GM21381 (cell line): ENCODE results near the gene DEGS2.
"Not testable (repeated sequence)": the region's sequence is repeated elsewhere in the genome, so short reads cannot be mapped to it uniquely, and the experiment has no call there.

Experiments
- ATAC-seq: cut with Tn5 transposase; IDR thresholded peaks from one replicate; pipeline ENCODE4 v1.9.1; 2021; ENCODE audit warnings: mild to moderate bottlenecking, moderate library complexity; ENCODE audit not compliant: unreplicated experiment

Gene DEGS2

GRCh38 chr14:100180671-100181070 lies 21.2 kb upstream of the DEGS2 start:
- not testable (repeated sequence) for ATAC-seq

- no peak for ATAC-seq
Measured at GRCh38 chr14:100178691-100179090, 19.2 kb upstream of the DEGS2 start.

DNA sequence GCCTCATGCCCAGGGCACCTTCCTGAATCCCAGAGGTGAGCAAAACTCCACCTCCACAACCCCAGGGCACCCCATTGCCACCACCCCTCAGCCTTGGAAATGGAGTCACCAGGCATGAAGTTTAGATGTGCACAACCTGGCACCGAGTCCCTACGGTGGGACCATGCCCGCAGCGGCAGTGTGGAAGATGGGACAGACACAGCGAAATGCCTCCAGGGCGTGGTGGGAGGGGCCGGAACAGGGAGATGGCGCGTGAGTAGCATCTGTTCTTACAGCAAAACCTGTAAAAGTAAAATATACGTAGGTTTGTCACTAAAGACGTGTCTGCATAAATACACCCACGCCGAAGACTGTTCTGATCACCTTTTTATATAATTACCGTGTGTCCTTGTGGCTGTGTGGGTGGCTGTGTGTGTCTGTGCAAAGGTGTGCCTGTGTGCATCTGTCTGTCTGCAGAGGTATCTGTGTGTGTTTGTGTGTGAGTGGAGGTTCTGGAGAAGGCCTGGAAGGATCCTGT lies 17.4 kb upstream of the DEGS2 start:
- no peak for ATAC-seq

GRCh38 chr14:100173353-100173752 lies 13.9 kb upstream of the DEGS2 start:
- ATAC-seq: no peak

DNA sequence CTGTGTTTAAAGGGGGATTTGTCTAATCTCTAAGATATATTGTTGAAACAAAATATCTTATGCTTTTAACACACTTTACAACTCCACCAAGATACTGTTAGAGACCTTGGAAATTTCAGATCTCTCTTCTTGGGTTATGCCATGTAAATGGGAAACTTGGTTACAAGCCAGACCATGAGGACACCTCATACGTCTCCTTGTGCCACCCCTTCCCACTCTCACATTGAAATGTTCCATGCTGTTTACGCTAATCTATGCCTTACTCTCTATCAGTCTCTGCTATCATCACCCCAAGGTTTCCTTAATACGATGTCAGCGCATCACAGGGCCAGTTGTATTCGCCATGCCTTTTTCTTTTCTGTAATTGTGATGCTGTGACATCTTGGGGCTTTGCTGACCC lies 13.4 kb upstream of the DEGS2 start:
- ATAC-seq: no peak

GRCh38 chr14:100170880-100171279 lies 11.4 kb upstream of the DEGS2 start:
- no peak for ATAC-seq

DNA sequence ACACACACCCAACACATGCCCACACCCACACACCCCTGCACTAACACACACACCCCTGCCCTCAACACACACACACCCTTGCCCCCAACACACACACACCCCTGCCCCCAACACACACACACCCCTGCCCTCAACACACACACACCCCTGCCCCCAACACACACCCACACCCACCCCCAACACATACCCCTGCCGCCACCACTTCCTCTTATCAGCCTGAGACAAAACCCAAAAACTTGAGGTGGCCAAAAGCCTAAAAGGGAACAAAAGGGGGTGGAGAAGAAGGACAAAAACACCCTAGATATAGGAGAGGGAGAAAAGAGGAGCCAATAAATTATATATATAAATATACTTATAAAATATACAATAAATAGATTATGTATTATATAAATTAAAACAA lies 9.1 kb upstream of the DEGS2 start:
- ATAC-seq: no peak

DNA sequence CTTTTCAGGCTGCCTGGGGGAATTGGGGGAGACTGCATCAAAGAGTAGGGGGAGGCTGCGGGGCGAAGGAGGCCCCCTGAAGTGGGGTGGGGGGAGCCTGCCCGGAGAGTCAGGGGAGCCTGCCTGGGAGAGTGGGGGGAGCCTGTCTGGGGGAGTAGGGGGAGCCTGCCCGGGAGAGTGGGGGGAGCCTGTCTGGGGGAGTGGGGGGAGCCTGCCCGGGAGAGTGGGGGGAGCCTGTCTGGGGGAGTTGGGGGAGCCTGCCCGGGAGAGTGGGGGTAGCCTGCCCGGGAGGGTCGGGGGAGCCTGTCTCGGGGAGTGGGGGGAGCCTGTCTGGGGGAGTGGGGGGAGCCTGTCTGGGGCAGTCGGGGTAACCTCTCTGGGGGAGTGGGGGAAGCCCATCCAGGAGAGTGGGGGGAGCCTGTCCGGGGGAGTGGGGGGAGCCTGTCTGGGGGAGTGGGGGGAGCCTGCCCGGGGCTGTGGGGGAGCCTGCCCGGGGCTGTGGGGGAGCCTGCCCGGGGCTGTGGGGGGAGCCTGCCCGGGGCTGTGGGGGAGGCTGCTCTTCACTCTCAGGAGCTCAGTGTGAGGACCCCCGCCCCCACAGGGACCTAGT lies 6.5 kb upstream of the DEGS2 start:
- ATAC-seq: no peak

DNA sequence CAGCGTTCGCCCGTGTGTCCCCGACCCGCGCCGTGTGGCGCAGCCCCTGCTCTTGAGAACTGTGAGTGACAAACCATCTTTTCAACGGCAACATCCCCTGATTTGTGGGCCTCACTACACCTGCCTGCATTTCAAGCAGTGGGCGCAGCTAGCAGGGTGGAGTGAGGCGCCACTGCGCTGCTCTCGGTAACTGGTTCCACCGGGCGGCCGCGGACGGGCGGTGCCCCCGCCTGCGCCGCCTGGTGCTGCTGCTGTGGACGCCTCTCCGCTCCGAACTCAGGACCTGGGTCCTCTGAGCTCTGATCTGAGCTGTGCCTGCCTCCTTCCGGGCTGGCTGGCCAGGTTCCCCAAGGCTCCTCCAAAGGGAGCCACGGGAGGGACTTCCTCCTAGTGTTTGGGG lies 5.9 kb upstream of the DEGS2 start:
- no peak for ATAC-seq

GRCh38 chr14:100160534-100160916 lies 1.1 kb upstream of the DEGS2 start:
- no peak for ATAC-seq

DNA sequence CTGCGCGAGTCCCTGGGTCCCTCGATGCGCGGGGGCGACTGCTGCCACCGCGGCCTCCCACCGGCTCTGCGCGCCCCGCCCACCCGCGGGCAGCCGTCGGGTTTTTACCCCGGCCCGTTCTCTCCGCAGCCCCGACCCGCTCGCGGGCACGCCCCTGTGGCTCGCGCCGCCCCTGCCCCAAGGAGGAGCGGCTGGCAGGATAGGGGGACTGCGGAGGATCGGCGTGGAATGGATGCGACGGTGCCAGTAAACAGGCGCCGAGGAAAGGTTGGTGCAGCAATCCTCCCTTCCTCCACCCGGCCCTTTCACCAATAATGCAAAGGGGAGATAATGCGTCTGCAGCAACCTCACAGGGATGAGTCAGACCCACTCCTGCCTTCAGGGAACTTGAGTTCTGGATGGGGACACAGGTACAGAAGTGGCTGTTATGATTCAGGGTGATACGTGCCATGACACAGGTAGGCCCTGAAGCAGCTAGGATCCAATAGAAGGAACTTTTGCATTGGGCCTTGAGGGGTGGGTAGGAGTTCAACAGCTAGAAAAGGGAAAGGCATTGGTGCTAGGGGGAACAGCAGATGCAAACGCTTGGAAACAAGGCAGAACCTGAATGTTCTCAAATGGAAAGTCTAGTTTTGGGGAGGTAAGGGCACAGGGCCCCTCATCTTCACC lies 554 bp upstream of the DEGS2 start:
- ATAC-seq: no peak

- no peak for ATAC-seq
Measured at GRCh38 chr14:100158566-100159093, 815 bp downstream of the DEGS2 start.

DNA sequence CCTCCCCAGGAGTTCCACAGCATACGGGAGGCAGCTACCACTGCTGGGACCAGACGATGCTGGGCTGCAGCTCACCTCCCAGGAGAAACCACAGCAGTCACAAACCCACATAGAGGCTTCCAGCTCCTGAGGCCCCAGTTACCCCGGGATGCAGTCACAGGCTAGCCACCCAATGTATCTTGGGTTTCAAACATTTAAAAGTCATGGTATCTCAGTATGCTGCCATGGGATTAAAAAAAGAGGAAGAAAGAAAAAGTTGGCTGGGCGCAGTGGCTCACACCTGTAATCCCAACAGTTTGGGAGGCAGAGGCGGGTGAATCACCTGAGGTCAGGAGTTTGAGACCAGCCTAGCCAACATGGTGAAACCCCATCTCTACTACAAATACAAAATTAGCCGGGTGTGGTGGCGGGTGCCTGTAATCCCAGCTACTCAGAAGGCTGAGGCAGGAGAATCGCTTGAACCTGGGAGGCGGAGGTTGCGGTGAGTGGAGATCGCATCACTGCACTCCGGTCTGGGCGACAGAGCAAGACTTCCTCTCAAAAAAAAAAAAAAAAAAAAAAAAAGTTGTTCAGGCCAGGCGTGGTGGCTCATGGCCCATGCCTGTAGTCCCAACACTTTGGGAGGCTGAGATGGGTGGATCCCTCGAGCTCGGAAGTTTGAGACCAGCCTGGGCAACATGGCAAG lies 1.8 kb downstream of the DEGS2 start:
- ATAC-seq: not testable (repeated sequence)

- no peak for ATAC-seq
Measured at GRCh38 chr14:100156776-100157175, 2.7 kb downstream of the DEGS2 start.

- ATAC-seq: no peak
Measured at GRCh38 chr14:100155756-100156616, 3.5 kb downstream of the DEGS2 start.

- no peak for ATAC-seq
Measured at GRCh38 chr14:100155049-100155621, 4.3 kb downstream of the DEGS2 start.

DNA sequence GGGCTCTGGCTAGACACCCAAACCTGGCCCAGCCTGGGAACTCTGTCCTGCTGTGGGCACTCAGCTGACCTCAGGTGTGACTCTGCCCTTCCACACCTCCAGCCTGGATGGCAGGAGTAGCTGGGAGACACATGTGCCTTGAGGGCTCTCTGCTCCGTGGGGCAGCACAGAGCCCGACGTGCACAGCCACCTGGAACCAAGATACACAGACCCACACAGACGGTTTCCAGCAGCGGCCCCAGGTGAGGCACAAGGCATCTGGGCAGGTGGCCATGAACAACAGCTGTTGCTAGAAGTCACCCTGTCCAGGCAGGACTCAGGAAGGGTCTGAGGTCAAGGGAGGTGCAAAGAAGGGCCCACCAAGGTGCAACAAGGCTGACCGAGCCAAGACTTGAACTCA lies 5.9 kb downstream of the DEGS2 start:
- no peak for ATAC-seq

DNA sequence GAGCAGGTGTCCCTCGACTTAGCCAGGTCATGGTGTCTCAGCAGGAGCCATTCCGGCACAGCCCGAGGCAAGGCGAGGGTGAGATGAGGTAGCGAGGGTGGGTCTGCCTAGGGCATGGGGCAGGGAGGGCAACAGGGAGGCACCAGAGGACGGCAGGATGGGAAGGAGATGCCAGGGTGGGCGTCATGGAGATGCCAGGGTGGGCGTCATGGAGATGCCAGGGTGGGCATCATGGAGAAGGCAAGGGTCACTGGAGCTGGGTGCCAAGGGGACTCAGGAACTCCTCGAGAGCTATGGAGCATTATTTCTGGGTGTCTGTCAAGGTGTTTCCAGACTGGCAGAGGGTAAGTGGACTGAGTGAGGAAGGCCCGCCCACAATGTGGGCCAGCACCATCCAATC lies 7.4 kb downstream of the DEGS2 start:
- ATAC-seq: no peak

DNA sequence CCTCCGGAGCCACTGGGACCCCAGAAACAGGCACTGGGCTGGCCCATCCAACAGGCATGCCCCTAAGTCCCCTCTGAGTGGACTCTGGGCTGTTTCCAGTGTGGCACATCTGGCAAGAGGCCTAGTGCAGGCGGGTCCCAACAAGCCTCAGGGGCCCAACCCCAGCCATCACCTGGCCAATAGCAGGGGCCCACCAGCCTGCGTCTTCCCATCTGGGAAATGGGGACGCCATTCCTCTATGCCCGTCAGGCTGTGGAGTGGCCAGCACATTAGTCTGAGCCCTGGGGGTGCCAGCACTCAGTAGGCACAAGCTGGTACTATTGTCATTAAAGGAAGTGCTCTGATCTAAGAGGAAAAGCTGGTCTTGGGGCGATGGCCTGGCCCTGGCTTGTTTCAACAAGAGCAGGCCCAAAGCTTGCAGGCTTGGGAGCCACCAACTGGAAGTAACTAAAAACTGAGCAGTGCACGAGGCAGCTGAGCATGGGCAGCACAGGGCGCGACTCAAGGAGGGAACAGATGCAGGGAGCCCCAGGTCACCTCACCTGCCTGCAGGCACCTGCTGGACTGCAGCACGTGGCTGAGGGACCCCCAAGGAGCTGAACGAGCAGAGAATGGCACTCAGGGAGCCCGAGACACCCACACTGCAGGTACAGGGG lies 8.4 kb downstream of the DEGS2 start:
- ATAC-seq: no peak
